ELR (cell line): Measurements from ENCODE around the gene COQ10A.
"Not testable (repeated sequence)": the region's sequence is repeated elsewhere in the genome, so short reads cannot be mapped to it uniquely, and the experiment has no call there.

ENCODE experiments used
- DNase-seq: peaks from one replicate; pipeline ENCODE4 v3.0.0-alpha.2; 2015; ENCODE audit warnings: low read depth

COQ10A gene

GRCh38 chr12:56243731-56244181 lies 23.0 kb upstream of the COQ10A start:
- no peak for DNase-seq

- DNase-seq = no peak
Observed at GRCh38 chr12:56244494-56244893, 22.2 kb upstream of the COQ10A start.

- DNase-seq = no peak
Observed at GRCh38 chr12:56247923-56248322, 18.8 kb upstream of the COQ10A start.

- DNase-seq = no peak
Observed at GRCh38 chr12:56248711-56249110, 18.0 kb upstream of the COQ10A start.

- no peak for DNase-seq
Observed at GRCh38 chr12:56252649-56253048, 14.1 kb upstream of the COQ10A start.

GRCh38 chr12:56253091-56253490 lies 13.7 kb upstream of the COQ10A start:
- DNase-seq = no peak

GRCh38 chr12:56255671-56256070 lies 11.1 kb upstream of the COQ10A start:
- no peak for DNase-seq

- DNase-seq = peak; percentile 68
Observed at GRCh38 chr12:56256326-56256960, 10.3 kb upstream of the COQ10A start.

GRCh38 chr12:56257071-56257470 lies 9.7 kb upstream of the COQ10A start:
- DNase-seq = no peak

GRCh38 chr12:56257491-56258067 lies 9.2 kb upstream of the COQ10A start:
- peak; percentile 65 for DNase-seq

GRCh38 chr12:56258068-56258819 lies 8.5 kb upstream of the COQ10A start, which contains the start of gene ANKRD52:
Gene ANKRD52 (minus strand): TSS chr12:56258384. CDS start chr12:56258269, 115 bp downstream.
- peak; percentile 84 for DNase-seq

- DNase-seq = no peak
Observed at GRCh38 chr12:56258820-56259183, 7.9 kb upstream of the COQ10A start.

GRCh38 chr12:56260380-56260779 lies 6.4 kb upstream of the COQ10A start:
- no peak for DNase-seq

GRCh38 chr12:56260921-56261320 lies 5.8 kb upstream of the COQ10A start:
- DNase-seq = no peak

- DNase-seq = peak; percentile 93
Observed at GRCh38 chr12:56261503-56262232, 5.1 kb upstream of the COQ10A start.

- DNase-seq = not testable (repeated sequence)
Observed at GRCh38 chr12:56262955-56263354, 3.8 kb upstream of the COQ10A start.

GRCh38 chr12:56266068-56266692 lies 562 bp upstream of the COQ10A start:
- not testable (repeated sequence) for DNase-seq

- DNase-seq = no peak
Observed at GRCh38 chr12:56267443-56268071, 815 bp downstream of the COQ10A start.

GRCh38 chr12:56271031-56271430 lies 4.3 kb downstream of the COQ10A start:
- DNase-seq = peak; percentile 61

GRCh38 chr12:56272468-56272867 lies 5.7 kb downstream of the COQ10A start:
- not testable (repeated sequence) for DNase-seq

- no peak for DNase-seq
Observed at GRCh38 chr12:56274299-56274698, 7.6 kb downstream of the COQ10A start.

- no peak for DNase-seq
Observed at GRCh38 chr12:56278905-56279304, 12.2 kb downstream of the COQ10A start.
